ENCODE results near the gene ATP6V0D1. TPM values are rescaled to one million over a fixed set of nuclear protein-coding genes. Genes with fewer than 3 reads are reported as not detected.
"Not testable (repeated sequence)": the region's sequence is repeated elsewhere in the genome, so short reads cannot be mapped to it uniquely, and the experiment has no call there.

The ATP6V0D1 gene
- total RNA-seq, 2 donors from 2014 or later, result 66.9 to 71.3 TPM

DNA sequence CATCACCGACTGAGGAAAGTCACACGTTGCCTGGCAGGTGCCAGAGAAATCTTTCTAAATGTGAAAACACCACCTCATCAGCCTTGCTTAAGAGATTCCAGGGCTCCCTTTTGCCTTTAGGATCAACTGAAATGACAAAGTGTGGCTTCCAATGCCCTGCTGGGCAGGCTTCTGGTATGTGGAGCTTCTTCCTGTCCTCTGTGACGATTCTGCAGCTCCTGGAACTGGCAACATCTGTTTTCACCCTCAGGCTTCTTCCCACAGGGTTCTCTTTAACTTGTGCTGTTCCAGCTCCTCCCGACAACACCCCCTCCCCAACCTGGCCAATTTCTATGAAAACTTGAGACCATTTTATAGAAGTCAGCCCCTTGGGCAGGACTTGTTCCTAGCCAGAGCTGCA, 59.9 kb downstream of the ATP6V0D1 start:
- DNase-seq (no peak), ATAC-seq (no peak)
- intact Hi-C loops (cut with DNase I), result no loop called here

DNA sequence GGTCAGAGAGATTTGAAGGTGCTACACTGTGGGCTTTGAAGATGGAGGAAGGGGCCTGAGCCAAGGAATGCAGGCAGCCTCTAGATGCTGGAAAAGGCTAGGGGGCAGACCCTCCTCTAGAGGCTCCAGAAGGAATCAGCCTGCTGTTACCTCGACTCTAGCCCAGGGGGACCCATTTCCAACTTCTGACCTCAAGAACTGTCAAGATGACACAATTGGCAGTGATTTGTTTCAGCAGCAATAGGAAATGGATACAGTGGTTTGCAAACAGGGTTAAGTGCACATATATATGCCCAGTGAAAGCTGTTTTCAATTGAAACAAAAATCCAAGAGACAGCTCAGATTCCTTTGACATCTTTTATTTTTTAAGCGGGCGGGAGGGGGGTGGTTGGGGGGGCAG, 61.0 kb downstream of the ATP6V0D1 start:
- ATAC-seq (no peak), DNase-seq (no peak)
- intact Hi-C loops (cut with DNase I), result no loop called here

DNA sequence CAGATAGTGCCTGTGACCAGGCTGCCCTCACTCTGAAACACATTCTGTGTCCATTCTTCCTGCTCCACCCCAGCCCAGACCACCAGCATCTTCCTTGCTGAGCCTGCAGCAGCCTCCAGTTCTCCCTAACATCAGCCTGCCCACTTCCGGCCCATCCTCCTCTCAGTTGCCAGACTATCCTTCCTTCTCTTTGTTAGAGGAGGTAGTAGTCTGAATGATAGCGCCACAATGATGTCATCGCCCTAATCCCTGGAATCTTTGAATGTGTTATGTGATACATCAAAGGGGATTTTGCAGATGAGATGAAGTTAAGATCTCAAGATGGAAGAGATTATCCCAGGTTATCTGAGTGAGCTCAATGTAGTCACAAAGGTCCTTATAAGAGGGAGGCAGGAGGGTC, 61.5 kb downstream of the ATP6V0D1 start:
- intact Hi-C loops (cut with DNase I), result no loop called here
- no peak for ATAC-seq
- no peak for DNase-seq

DNA sequence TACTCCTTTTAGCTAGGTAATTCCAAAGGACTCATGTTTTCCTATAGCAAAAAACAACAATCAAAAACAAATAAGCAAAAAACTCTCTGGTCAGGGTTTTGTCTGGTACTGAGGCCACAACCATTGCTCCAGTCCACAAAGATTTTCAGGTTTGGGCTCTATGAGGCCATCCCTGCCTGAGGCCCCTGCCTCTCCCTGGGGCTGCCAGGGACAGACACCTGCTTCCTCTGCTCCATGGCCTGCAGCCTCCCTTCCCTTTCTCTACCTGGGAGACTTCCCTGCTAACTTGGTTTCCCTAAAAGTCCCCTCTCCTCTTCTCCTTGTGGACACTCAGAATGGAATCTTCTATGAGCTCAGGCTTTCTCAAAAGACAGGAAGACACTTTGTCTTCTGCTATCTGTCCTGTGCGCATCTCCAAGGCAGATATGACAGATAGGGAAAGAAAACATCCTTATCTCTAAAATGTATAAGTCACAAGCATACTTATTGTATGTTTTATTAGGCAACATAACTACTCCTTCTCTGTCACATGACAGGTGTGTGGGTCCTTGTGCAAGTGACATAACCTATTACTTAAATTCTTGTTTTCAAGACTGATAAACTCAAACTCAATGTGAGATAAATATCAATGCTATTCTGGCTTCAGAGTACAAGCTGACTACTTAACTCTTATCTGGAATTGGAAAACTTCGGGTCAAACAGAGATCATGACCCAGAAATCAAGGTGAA, 63.5 kb downstream of the ATP6V0D1 start:
- ATAC-seq (no peak), DNase-seq (no peak)
- intact Hi-C loops (cut with DNase I), result no loop called here

DNA sequence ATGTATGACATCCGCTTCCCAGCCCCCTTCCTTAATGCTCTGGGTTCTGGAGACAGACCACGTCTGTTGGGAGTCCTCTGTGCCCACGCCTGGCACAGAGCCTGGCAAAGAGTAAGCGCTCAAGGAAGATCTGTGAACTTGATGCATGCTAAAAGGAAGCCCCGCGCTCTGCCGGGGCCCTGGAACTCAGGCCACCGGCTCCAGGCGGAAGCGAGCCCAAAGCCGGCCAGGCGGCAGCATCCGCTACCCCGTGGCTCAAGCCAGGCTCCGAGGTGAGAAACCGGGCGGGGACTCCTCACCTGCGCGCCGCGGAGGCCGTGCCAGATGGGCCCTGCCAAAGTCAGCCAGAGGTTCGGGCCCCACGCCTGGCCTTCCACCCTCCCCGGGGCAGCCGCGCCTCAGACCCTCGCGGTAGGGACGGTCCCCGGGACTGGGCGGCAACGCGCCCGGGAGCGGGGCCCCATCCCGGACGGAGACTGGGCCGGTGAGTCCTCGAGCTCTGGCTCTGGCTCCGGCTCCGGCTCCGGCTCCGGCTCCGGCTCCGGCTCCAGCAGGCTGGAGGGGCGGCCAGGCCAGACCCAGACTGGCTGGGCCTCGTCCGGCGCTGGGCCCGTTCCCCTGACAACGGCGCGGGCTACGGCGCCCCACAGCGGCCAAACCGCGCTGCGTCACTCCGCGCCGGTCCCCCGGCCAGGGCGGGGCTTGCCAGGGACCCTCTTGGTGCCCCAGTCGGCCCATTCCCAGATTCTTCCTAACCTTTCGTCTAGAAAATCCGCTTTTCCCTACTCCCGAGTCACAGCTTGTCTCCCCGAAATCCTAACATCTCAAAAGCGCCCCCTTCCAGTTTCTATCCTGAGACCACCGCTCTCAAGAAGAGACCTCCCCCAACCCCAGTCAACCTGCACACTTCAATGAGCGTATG, 64.8 kb downstream of the ATP6V0D1 start, which contains the start of gene ZDHHC1:
TSS of gene ZDHHC1 (minus strand) at position 606 of the 922 bp plus-strand sequence. CDS start 8,702 bp downstream, outside the sequence.
- ATAC-seq (peak; percentile 97 to 98), DNase-seq (peak; percentile 86)
- intact Hi-C loops (cut with DNase I), result no loop called here

DNA sequence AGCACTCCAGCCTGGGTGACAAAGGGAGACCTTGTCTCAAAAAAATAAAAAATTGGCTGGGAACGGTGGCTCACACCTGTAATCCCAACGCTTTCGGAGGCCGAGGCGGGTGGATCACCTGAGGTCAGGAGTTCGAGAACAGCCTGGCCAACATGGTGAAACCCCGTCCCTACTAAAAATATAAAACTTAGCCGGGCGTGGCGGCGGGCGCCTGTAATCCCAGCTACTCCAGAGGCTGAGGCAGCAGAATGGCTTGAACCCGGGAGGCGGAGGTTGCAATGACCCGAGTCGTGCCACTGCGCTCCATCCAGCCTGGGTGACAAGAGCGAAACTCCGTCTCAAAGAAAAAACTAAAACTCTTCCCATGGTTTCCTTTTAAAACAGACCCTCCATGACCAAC, 65.5 kb downstream of the ATP6V0D1 start:
- DNase-seq; intact Hi-C loops (cut with DNase I); ATAC-seq: not testable (repeated sequence)

DNA sequence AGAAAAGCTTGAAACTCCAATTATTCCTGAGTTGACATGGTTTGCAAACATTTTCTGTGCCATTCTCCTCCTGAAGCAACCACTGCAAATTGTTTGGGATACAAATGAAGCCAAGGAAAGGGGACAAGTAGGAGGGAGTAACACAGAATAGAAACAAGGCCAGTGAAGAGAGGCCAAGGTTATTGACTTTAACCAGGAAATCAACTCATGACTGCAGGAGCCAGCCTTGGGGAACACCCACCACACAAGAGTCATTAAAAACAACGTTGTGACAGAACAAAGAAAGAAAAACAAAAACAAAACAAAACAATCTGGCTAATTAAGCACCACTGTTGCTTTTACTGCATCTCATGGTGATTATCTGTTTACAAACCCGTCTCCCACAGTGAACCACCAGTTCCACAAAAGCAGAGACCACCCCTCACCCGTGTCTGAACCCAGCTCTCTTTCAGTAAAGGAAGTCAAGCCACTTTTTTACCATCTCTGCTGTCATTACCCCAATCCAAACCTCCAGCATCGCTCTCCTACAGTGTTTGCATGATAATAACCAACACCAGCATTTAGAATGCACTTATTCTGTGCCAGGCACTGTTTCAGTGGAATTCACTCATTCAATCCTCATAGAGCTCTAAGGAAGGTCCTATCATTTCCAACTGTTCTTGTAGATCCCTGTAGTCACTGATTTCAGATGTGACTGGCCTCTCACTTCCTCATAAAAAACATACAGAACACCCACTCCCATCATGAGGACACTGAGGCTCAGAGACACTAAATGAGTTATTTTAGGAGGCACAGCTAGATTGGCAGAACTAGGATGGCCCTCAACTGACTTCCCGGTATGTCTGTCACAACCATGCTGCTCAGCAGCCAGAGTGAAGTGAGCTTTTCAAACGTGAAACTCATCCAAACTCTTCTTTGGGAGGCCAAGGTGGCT, 66.7 kb downstream of the ATP6V0D1 start:
- intact Hi-C loops (cut with DNase I), result no loop called here
- DNase-seq, result no peak
- no peak for ATAC-seq

DNA sequence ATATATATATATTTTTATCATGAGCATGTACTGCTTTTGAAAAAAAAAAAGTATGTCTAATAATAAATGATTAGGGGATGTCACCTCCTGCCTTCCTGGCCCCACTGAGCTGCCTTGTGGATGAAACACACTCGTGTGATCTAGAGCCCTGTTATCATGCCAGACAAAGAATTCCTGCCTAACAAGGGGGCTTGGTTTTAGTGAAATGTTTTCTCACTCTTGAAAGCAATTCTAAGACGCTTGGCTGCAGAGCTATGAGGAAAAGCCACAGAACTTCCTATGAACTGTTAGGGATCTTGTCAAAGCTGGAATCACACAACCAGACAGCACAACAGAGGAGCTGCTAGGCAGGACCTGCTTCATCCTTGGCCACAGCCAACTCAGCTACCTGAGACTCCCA, 68.7 kb downstream of the ATP6V0D1 start:
- intact Hi-C loops (cut with DNase I), result no loop called here
- DNase-seq, result no peak
- ATAC-seq, result no peak

DNA sequence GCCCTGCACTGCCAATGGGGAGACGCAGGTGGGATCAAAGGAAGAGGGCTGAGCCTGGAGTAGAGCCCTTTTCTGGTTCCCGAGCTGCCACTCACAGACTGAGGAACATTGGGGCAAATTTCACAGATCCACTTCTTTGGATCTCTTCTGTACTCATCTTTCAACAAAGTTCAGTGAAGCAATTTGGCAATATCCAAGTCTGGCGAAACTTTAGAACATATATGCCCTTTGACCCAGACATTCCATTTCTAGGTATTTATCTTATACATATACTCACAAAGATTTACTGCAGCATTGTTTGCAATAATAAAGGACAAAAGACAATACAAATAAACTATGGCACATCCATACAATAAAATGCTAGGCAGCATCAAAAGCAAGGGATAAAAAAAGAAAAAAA, 69.6 kb downstream of the ATP6V0D1 start:
- intact Hi-C loops (cut with DNase I), result no loop called here
- ATAC-seq (no peak), DNase-seq (no peak)

DNA sequence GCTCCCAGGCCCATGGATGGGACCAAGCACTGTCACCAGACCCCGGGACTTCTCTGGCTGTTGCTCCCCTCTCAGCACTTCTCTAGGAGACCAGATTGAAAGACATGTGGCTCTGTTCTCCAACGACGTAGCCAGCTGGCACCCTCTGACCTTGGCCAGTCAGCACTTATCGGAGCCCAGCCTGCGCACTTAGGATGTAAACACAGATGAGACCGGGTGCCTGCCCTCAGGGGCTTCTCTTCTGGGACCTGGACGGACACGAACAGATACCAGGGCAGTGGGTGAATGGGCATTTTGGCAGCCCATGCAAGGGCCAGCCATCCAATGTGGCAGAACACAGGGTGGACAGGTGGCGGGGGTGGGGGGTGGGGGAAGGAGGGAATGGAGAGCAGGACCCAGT, 71.3 kb downstream of the ATP6V0D1 start:
- intact Hi-C loops (cut with DNase I), result loop anchor here in 1 of 2 donors (10.0 kb wide), 1 partner anchor 145 kb away; no protein-coding TSS in a partner anchor
- DNase-seq (no peak), ATAC-seq (no peak)

DNA sequence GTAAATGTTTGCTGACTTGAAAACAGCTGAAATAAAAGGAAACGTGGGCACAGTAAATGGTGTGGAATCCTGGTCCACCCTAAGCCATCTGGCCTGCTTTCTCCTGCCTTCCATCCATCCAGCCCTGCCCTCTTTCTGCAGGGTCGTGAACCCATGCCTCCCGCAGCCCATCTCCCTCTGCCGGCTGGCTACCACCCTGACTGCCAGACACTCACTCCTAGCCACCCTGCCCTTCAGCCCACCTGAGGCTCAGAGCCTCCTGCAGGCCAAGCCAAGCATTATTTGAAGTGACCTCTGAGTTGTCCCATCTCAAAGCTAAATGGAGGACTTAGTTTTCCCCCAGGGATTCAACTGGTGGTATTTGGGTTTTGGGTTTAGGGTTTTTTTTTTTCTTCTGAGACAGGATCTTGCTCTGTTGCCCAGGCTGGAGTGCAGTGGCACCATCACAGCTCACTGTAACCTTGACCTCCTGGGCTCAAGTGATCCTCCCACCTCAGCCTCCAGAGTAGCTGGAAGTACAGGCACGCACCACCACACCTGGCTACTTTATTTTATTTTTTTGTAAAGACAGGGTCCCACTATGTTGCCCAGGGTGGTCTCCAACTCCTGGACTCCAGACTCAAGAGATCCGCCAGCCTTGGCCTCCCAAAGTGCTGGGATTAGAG, 73.0 kb downstream of the ATP6V0D1 start:
- intact Hi-C loops (cut with DNase I), result loop anchor here in 1 of 2 donors (10.0 kb wide), 1 partner anchor 143 kb away; no protein-coding TSS in a partner anchor
- DNase-seq, result no peak
- no peak for ATAC-seq

DNA sequence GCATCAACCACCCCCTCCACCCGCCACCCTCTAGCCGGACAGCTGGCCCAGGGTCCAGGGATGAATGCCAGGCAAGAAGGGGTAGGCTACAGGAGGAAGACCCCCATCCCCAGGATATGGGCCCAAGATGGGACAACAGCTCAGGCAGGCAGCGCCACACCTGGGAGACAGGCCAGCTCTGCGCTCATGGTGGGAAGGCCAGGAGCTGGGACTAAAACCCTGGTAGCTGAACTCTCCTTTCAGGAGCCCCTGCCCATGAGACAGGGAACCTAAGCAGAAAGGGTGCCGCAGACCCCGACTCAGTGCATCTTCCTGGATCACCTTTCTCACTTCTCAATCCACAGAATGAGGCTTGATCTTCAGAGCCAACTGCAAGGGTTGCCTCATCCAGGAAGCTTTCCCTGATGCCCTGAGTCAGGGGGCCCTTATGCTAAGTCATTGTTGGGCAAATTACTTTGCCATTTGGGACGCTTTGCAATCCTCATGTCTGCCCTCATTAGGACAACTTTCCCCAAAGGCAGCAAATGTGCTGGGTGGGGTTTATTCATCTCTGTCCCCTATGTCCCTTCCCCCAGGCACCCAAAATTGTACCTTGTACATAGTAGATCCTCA, 73.7 kb downstream of the ATP6V0D1 start:
- DNase-seq, result no peak
- intact Hi-C loops (cut with DNase I), result loop anchor here in 1 of 2 donors (10.0 kb wide), 1 partner anchor 142 kb away; no protein-coding TSS in a partner anchor
- ATAC-seq, result no peak

DNA sequence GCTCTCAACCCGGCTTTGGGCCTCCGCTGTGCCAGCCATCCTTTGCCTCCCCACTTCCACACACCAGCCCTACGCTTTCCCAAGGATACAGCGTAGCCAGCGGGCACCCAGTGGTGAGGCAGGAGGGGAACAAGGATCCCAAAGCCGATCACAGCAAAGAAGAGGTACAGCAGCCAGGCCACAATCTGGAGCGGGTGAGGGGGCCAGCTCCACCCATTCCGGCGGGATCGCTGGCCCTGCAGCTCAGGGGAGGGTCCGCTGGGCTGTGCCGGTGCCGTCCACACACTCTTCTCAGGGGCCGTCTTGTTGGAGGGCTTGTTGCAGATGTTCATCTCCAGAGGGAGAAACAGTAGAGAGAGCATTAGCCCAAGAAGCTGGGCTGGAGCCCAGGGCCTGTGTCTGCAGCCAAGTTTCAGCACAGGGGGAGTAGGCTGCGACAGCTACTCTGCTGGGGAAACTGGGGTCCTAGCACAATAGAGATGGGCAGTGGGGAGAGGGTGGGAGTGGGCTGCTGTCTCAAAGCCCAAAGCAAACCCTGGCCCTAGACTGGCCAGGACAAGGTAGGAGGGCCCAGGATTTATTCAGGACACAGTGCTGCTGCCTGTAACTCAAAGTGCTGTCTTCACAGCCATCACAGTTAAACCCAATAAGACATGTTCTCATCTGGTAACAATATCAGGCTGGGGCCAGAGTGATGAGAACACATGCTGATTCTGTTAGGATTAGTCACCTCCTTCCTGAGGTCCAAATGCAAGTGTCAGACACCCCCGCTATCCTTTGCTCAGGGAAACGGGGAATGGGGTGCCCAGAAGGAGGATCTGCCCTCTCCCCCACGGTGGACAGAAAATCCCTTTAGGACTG, 74.6 kb downstream of the ATP6V0D1 start:
- intact Hi-C loops (cut with DNase I), result loop anchor here in 1 of 2 donors (10.0 kb wide), 1 partner anchor 142 kb away; no protein-coding TSS in a partner anchor
- ATAC-seq, result peak; percentile 71 to 86
- DNase-seq, result no peak

DNA sequence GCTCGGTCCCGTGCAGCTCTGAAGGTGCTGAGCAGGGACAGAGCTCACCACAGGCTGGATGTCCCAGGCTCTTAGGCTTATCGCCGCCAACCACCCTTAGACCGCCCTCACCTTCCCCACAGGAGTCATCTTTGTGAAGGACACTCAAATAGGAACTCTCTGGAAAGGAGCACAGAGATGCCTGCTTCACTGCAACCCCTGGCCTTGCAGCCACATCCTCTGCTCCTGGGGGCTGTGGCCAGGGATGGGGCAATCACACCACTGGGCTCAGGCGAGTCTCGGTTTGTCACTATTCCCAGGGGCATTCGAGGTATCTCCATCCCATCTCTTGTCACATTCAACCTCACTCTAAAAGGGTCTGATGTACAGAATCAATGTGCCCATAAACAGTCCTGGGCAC, 75.6 kb downstream of the ATP6V0D1 start:
- intact Hi-C loops (cut with DNase I), result loop anchor here in 1 of 2 donors (10.0 kb wide), 1 partner anchor 141 kb away; no protein-coding TSS in a partner anchor
- DNase-seq, result no peak

DNA sequence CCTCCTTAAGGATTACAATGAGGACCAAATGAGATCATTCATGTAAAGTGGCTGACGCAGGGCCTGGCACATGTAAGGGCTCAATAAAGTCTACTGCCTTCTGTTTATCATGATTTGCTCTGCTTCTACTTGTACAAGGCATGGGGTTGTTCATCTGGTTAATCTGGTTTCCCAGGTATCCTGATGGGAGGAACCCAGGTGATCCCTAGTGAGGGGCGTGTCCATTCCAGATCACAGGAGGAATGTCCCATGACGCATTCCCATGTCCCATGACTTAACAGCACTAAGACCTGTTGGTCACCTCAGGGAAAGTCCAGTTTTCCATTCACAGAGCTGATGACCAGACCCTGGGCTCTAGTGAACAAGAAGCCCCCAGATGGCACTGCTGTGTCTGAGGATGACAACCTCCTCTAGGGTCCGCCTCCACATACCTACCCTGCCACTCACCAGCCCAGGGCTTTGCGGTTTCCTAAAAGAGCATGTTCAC, 76.2 kb downstream of the ATP6V0D1 start:
- intact Hi-C loops (cut with DNase I), result loop anchor here in 1 of 2 donors (10.0 kb wide), 1 partner anchor 140 kb away; no protein-coding TSS in a partner anchor
- no peak for DNase-seq
- ATAC-seq, result no peak

More for the DNA sequence above, 75.6 kb downstream of the ATP6V0D1 start:
- no peak for ATAC-seq

DNA sequence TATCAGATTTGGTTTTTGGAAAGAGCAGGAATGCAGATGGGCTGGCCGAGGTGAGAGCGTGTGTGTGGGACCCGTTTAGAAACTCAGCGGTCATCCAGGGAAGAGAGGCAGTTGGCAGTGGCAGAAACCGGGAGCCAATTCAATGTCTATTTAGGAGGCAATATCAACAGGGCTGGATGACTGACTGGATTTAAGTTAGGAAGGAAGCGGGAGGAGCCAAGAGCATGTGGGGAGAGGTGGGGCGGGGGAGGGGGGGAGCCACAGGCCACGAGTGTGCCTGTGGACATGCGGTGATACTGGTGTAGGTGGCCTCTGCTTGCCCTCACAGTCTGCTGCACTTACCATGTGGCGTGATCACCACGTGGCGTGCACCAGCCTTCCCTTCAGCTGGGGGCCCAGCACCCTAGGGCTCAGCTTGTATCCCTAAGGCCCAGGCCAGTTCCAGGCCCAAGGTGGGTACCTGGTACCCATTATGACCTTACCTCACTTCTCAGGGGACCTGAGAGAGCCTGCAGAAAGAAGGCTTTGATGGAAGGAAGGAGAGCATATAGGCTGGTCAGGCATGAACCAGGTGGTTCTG, 76.9 kb downstream of the ATP6V0D1 start:
- DNase-seq (no peak), ATAC-seq (no peak)
- intact Hi-C loops (cut with DNase I), result loop anchor here in 1 of 2 donors (10.0 kb wide), 1 partner anchor 139 kb away; no protein-coding TSS in a partner anchor

Measured in left cardiac atrium (tissue), 4 donors.